ENCODE results near the gene ATP8A1.
"Not testable (repeated sequence)": the region's sequence is repeated elsewhere in the genome, so short reads cannot be mapped to it uniquely, and the experiment has no call there.

The ATP8A1 gene

GRCh38 chr4:42467777-42468176 is 189.1 kb downstream of the ATP8A1 start:
- not testable (repeated sequence) for DNase-seq (ENCODE audit: low spot score)

- DNase-seq (ENCODE audit: low spot score): no peak
Measured at GRCh38 chr4:42466273-42466844, 190.5 kb downstream of the ATP8A1 start.

DNA sequence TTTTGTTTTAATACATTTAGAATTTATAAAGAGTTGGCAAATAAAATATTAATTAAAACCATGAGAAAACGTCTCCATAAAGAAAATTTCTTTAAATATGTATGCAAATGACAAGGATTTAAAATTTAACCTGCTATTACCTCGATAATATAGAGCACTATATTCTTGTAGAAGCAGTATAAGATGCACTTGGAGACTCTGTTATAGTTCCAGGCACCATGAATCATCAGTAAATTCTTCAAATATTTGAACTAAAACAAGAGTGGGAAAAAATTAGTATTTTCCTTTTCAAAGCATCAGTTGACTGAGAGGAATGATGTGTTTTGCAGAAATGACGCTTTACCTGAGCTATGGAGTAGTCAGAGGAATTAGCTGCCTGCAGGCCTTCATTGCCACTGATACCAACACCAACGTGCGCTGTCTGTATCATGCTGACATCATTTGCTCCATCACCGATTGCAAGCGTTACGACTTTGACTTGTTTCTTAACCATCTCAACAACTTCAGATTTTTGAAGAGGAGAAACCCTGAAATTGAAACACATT is 192.3 kb downstream of the ATP8A1 start:
- DNase-seq (ENCODE audit: low spot score): no peak

- not testable (repeated sequence) for DNase-seq (ENCODE audit: low spot score)
Measured at GRCh38 chr4:42461216-42461615, 195.7 kb downstream of the ATP8A1 start.

- no peak for DNase-seq (ENCODE audit: low spot score)
Measured at GRCh38 chr4:42460043-42460442, 196.9 kb downstream of the ATP8A1 start.

DNA sequence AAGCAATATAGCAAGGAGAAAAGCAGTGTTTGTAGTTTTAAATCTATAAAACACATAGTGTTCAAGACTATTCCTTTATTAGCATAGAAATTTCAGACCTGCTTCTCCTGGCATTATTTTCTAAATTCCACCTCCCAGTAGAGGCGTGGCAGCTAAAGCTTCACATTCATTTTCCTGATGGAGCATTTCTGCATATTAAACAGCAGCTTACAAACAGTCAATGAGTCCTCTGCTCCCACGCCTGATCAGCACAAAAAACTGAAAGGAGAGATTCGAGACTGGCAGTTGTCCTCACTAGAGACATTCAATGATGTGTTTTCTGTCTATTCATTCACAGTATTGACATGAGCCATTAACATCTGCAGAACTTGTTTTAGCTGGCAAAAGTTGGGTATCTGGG is 198.2 kb downstream of the ATP8A1 start:
- no peak for DNase-seq (ENCODE audit: low spot score)

GRCh38 chr4:42454755-42455420 is 202.0 kb downstream of the ATP8A1 start:
- no peak for DNase-seq (ENCODE audit: low spot score)

GRCh38 chr4:42453612-42454011 is 203.3 kb downstream of the ATP8A1 start:
- no peak for DNase-seq (ENCODE audit: low spot score)

DNA sequence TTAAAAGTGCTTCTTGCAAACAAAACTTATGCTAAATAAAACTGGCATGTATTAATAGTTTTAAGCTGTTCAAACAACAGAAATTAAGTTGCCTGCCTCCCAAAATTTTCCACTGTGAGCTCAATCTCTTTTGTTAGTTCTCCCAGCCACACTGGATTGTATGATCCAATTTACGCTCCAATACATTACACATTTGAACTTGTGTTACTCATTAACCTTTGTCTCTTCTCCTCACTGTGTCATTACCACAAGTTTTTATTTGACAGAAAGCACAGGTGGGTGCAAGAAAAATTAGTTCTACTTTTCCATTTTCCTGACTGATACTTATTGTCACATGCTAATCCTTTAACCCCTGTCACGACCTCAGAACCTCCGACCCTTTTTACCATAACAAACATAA is 204.1 kb downstream of the ATP8A1 start:
- no peak for DNase-seq (ENCODE audit: low spot score)

DNA sequence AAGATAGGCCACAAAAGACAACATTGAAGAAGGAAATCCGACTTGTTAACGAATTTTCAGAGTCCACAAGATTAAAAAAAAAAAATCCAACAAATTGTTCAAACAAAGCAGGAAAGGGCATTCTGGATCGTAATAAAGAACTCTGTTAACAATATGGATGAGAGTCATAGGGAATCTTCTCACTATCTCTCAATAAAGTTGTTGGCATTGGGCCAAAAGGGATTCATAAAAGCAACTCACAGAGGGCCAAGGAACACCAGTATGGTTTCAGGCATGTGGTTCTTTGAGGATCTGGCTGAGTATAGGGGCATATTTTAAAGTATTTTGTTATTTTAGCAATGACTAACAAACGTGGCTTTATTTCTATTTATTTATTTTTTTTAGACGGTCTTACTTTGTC is 210.1 kb downstream of the ATP8A1 start:
- DNase-seq (ENCODE audit: low spot score): no peak

- DNase-seq (ENCODE audit: low spot score): no peak
Measured at GRCh38 chr4:42445038-42445437, 211.9 kb downstream of the ATP8A1 start.

- DNase-seq (ENCODE audit: low spot score): no peak
Measured at GRCh38 chr4:42442601-42443000, 214.3 kb downstream of the ATP8A1 start.

GRCh38 chr4:42440083-42440482 is 216.8 kb downstream of the ATP8A1 start:
- DNase-seq (ENCODE audit: low spot score): no peak

GRCh38 chr4:42436928-42437565 is 219.9 kb downstream of the ATP8A1 start:
- no peak for DNase-seq (ENCODE audit: low spot score)

DNA sequence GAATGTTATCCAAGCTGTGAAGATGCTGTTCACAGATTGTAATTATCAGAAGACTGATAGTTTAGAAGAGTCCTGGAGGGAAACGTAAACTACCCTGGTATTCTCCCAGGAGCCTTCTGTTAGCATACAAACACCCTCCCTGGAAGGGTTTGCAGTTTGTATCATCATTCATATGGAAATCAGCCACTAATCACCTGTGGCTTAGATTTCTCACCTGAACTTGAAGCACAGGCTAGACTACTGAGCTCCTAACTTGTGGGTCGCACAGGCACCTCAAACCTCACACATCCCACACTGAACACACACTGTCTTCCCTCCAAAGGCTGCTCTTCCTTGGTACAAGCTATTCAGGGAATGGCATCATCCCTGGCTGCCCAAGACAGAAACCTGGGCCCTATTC is 228.9 kb downstream of the ATP8A1 start:
- DNase-seq (ENCODE audit: low spot score): no peak

- DNase-seq (ENCODE audit: low spot score): no peak
Measured at GRCh38 chr4:42425146-42426065, 231.5 kb downstream of the ATP8A1 start.

GRCh38 chr4:42420140-42420539 is 236.8 kb downstream of the ATP8A1 start:
- no peak for DNase-seq (ENCODE audit: low spot score)

- no peak for DNase-seq (ENCODE audit: low spot score)
Measured at GRCh38 chr4:42417550-42417949, 239.4 kb downstream of the ATP8A1 start.

GRCh38 chr4:42416017-42416416 is 240.9 kb downstream of the ATP8A1 start:
- no peak for DNase-seq (ENCODE audit: low spot score)

DNA sequence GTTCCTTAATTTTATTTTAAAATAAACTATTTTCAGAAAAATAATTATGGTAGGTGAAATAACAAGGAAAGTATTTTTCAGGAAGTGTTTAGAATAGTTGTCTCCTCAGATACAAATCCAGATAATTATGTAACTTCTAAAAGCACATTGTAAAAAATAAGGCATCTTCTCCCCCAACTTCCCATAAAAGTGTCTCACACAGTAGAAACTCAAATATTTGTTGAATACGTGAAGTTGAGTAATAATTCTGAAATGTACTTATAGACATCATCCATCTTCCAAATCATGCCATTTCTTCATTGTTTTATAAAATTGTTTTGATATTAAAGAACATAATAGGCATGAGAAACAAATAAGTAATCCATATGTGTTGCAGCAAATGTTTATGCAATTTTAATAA is 241.6 kb downstream of the ATP8A1 start:
- no peak for DNase-seq (ENCODE audit: low spot score)

- no peak for DNase-seq (ENCODE audit: low spot score)
Measured at GRCh38 chr4:42412251-42412650, 244.7 kb downstream of the ATP8A1 start.

DNA sequence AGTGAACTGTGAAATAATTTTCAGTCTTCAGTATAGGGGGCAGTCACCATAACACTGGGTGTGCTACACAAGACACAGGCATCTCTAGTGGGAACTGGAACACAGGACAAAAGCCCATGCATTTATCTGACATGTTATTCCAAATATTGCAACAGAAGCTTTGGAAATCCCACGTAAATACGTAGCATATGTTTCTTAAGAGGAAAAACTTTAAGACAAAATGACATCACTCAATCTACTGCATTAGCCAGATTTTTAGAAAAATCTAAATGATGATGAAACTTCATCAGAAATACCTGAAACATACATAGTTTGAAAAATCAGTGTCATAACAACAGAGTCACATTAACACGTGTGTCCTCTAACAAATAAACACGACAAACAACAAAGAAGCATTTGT is 245.1 kb downstream of the ATP8A1 start:
- DNase-seq (ENCODE audit: low spot score): no peak
